GM12878 (cell line): ENCODE data around the gene PIGM. TPM values are rescaled to one million over a fixed set of nuclear protein-coding genes. Genes with fewer than 3 reads are reported as not detected.

Experiments
- ATAC-seq: fragments of 200-7000 bp; cut with Tn5 transposase; 3 replicates; pipeline ENCODE4 v1.9.1; 2020; ENCODE audit warnings: mild to moderate bottlenecking, moderate library complexity
- BruUV-seq: library from RNA; stranded (reverse); fragments of 400-500 nt; replicated peaks from 2 replicates; lab custom pipeline; 2021; lab: Mats Ljungman, UMichigan
- CTCF ChIA-PET: fragments of 300-600 bp; sonication (Branson Sonifier 250); formaldehyde crosslinking; extraction: SDS; loops from one replicate; lab custom pipeline; 2021; ENCODE audit warnings: inconsistent platforms; lab: Yijun Ruan, JAX
- POLR2A ChIA-PET: fragments of 350-600 bp; formaldehyde crosslinking; extraction: SDS; loops from one replicate; lab custom pipeline; 2021; ENCODE audit warnings: inconsistent platforms; lab: Charles Lee
- RAD21 ChIA-PET: fragments of 300-600 bp; sonication (Branson Sonifier 250); formaldehyde crosslinking; loops from one replicate; lab custom pipeline; 2023; ENCODE audit warnings: antibody characterized with exemption; ENCODE audit not compliant: unreplicated experiment; lab: Charles Lee
- SMC1A ChIA-PET: fragments of 300-600 bp; sonication (Branson Sonifier 250); formaldehyde crosslinking; loops from one replicate; lab custom pipeline; 2023; ENCODE audit not compliant: unreplicated experiment, uncharacterized antibody; lab: Charles Lee
- DNase-seq: peaks from one replicate; pipeline ENCODE4 v3.0.0-alpha.2; 2011; ENCODE audit warnings: low read depth, low spot score
- FAIRE-seq: peaks from 3 replicates; lab custom pipeline; 2011; peaks lifted over from hg19 to GRCh38; lab: Jason Lieb, UNC
- H2AFZ ChIP-seq: 2 replicates; pipeline ENCODE4 v1.6.0; 2011; ENCODE audit warnings: low read depth, low read length, control low read depth; ENCODE audit not compliant: control insufficient read depth
- H3K27ac ChIP-seq: 2 replicates; pipeline ENCODE4 v1.5.1; 2011; ENCODE audit warnings: control low read depth; ENCODE audit not compliant: control insufficient read depth, insufficient read depth
- H3K27me3 ChIP-seq, 2 experiments: replicated peaks in 1 of 2; 2 replicates each; pipeline versions ENCODE4 v1.6.0 to v1.6.1; 2011; ENCODE audit warnings: low read length in 1 of 2; ENCODE audit not compliant: control insufficient read depth in 2 of 2, insufficient read depth in 2 of 2
- H3K36me3 ChIP-seq, 2 experiments: 2 replicates each; pipeline ENCODE4 v1.5.1; 2011; ENCODE audit warnings: low read length in 1 of 2; ENCODE audit not compliant: control insufficient read depth in 2 of 2, insufficient read depth in 2 of 2
- H3K4me1 ChIP-seq: 2 replicates; pipeline ENCODE4 v1.6.1; 2011; ENCODE audit warnings: mild to moderate bottlenecking, low read length, moderate library complexity, mixed read lengths; ENCODE audit not compliant: control insufficient read depth, insufficient read depth
- H3K4me2 ChIP-seq: 2 replicates; pipeline ENCODE4 v1.6.0; 2011; ENCODE audit warnings: control low read depth; ENCODE audit not compliant: control insufficient read depth, insufficient read depth
- H3K4me3 ChIP-seq: fragments of 200-600 bp; sonication (generic); 2 replicates; pipeline ENCODE4 v1.5.1; 2016
- H3K79me2 ChIP-seq: 2 replicates; pipeline ENCODE4 v1.6.0; 2011; ENCODE audit warnings: low read length; ENCODE audit not compliant: control insufficient read depth, insufficient read depth
- H3K9ac ChIP-seq: 2 replicates; pipeline ENCODE4 v1.8.0; 2011; ENCODE audit warnings: low read length, control low read depth, mixed read lengths; ENCODE audit not compliant: control insufficient read depth, insufficient read depth
- H3K9me3 ChIP-seq: replicated peaks from 3 replicates; pipeline ENCODE4 v1.5.1; 2011; ENCODE audit warnings: mild to moderate bottlenecking, low read length; ENCODE audit not compliant: control insufficient read depth, insufficient read depth
- H4K20me1 ChIP-seq: 2 replicates; pipeline ENCODE4 v1.6.0; 2011; ENCODE audit not compliant: control insufficient read depth, insufficient read depth
- RAD21 ChIP-seq: IDR thresholded peaks from 2 replicates; pipeline ENCODE4 v1.6.1; 2011; ENCODE audit warnings: mild to moderate bottlenecking, low read depth, low read length, moderate library complexity; ENCODE audit not compliant: insufficient read depth
- RB1 ChIP-seq: fragments of 450-650 bp; formaldehyde crosslinking; IDR thresholded peaks from 2 replicates; pipeline ENCODE4 v1.6.1; 2017; ENCODE audit warnings: mild to moderate bottlenecking, borderline replicate concordance
- SMC3 ChIP-seq: IDR thresholded peaks from 2 replicates; pipeline ENCODE4 v1.6.1; 2011; ENCODE audit warnings: low read length, improper control_type of control experiment, borderline replicate concordance
- WGBS: methylation state at CpG from one replicate; pipeline ENCODE4 v1.1.6; 2016; ENCODE audit warnings: low lambda C conversion rate; ENCODE audit not compliant: insufficient replicate concordance, insufficient coverage; ENCODE audit errors: missing lambda C conversion rate; 5-methylcytosine and 5-hydroxymethylcytosine counted together
- in situ Hi-C: fragments of 300-500 bp; cut with MboI; formaldehyde crosslinking; loops from 9 replicates; pipeline ENCODE4 v1.14.3; 2018; ENCODE audit warnings: mixed read lengths
- intact Hi-C: fragments of 100-400 bp; cut with micrococcal nuclease; formaldehyde crosslinking; loops from one replicate; pipeline ENCODE4 v1.14.2; 2022; ENCODE audit not compliant: unreplicated experiment
- polyA plus RNA-seq, 11 experiments: library from polyadenylated mRNA; depleted of rRNA in 4 of 11; unstranded in 6 of 11; stranded (reverse) in 5 of 11; fragments of >200 nt; fragmentation: Nextera tagmentation in 4 of 11; fragmentation: Illumina TruSeq in 1 of 11; extraction: Ambion mirVana in 4 of 11; extraction: Trizol in 1 of 11; gene quantifications; 1 replicate in 1 of 11; 2 replicates in 10 of 11; pipeline versions ENCODE4 v1.2.1 to v1.2.3, GENCODE V29; 2011 to 2016; ENCODE audit warnings: inconsistent platforms in 2 of 11, missing spikeins in 2 of 11, low read depth in 1 of 11
- total RNA-seq, 4 experiments: library from RNA; depleted of rRNA in 3 of 4; stranded (reverse); fragments of >200 nt in 3 of 4; fragmentation: Illumina TruSeq in 1 of 4; extraction: Trizol in 1 of 4; gene quantifications; 2 replicates each; pipeline versions ENCODE4 v1.2.1 to v1.2.3, GENCODE V29; 2013 to 2021
- TF ChIP-seq, protein P1 (sequence below), 3 experiments: IDR thresholded peaks in 2 of 3; conservative IDR thresholded peaks in 1 of 3; 2 replicates each; pipeline ENCODE4 v1.5.1; 2011; ENCODE audit warnings: low read depth in 3 of 3, low read length in 3 of 3, mild to moderate bottlenecking in 3 of 3, control low read depth in 2 of 3, moderate library complexity in 2 of 3, inconsistent platforms in 1 of 3, mixed read lengths in 1 of 3; ENCODE audit not compliant: control insufficient read depth in 2 of 3, insufficient read depth in 1 of 3; ENCODE audit errors: extremely low read depth in 1 of 3

The PIGM gene
- total and polyA plus RNA-seq, 10 of the 15 experiments (the other 5 are each of a cell fraction or from before 2014, with no cell fraction given), result 2.6 to 6.1 (median 4.6) TPM

DNA sequence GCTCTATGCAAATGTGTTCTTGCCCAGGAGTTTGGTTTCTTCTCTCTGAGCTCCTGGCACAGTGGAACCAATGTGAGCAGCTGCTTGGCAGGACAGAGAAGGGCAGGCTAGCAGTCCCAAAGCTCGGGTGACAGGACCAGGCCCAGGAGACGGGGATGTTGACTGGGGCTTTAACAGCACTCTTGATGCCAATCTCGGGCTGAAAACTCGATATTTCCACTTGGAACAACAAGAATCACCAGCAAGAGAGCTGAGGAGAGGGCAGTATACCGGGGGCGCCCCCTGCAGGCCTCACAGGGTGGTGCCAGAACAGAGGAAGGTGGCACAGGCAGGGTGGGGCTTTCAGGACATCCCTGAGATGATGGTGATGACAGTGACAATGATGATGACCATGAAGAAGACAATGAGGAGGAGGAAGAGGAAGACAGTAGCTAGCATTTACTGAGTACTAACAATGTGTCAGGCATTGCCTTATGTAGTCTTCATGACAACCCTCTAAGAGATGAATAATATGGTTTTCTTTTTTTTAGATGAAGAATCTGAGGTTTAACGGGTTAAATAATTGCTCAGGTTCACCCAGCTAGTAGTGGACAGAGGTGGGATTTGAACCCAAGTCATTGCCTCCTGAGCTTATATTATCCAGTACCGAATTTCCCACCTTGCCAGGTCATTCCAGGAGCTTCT, 46.9 kb upstream of the PIGM start:
- in situ Hi-C loops (no loop called here), intact Hi-C loops (no loop called here)
- DNase-seq (no peak), FAIRE-seq (no peak), ATAC-seq (peak; percentile 96)
- CTCF ChIA-PET, result interaction anchor here (0.7 to 49.8 kb wide), 31 partner anchors 6 to 317 kb away, joined by 3 to 1035 read pairs (median 5); partner anchors contain the start of genes IGSF8, KCNJ10, KCNJ9 and PIGM
- peaks cover 0 to 2% of the 10 kb centered on the region in 2 experiments; a peak in 3 of 4 replicates for H3K27me3 ChIP-seq
- POLR2A ChIA-PET, result interaction anchor here (0.5 to 1.3 kb wide), 3 partner anchors 32 to 163 kb away, joined by 3 to 7 read pairs (median 5); no protein-coding TSS in a partner anchor
- H3K36me3 ChIP-seq, result no peaks in the 10 kb centered on the region
- no peak overlapping the region for H3K4me3 ChIP-seq
- RAD21 ChIA-PET, result interaction anchor here (0.7 to 4.9 kb wide), 15 partner anchors 8 to 946 kb away, joined by 3 to 50 read pairs (median 3); partner anchors contain the start of genes KCNJ10 and PIGM
- SMC1A ChIA-PET, result interaction anchor here (0.9 to 8.9 kb wide), 16 partner anchors 10 to 140 kb away, joined by 3 to 89 read pairs (median 4); no protein-coding TSS in a partner anchor
- no peaks in the 10 kb centered on the region; the same call in 1 of the 2 replicates for H3K4me1 ChIP-seq
- no peaks in the 10 kb centered on the region for H3K79me2 ChIP-seq
- no TSS peak for BruUV-seq
- TF ChIP-seq RAD21, result peak; percentile 78
- TF ChIP-seq RB1, result no peak
- TF ChIP-seq, protein P1, sequence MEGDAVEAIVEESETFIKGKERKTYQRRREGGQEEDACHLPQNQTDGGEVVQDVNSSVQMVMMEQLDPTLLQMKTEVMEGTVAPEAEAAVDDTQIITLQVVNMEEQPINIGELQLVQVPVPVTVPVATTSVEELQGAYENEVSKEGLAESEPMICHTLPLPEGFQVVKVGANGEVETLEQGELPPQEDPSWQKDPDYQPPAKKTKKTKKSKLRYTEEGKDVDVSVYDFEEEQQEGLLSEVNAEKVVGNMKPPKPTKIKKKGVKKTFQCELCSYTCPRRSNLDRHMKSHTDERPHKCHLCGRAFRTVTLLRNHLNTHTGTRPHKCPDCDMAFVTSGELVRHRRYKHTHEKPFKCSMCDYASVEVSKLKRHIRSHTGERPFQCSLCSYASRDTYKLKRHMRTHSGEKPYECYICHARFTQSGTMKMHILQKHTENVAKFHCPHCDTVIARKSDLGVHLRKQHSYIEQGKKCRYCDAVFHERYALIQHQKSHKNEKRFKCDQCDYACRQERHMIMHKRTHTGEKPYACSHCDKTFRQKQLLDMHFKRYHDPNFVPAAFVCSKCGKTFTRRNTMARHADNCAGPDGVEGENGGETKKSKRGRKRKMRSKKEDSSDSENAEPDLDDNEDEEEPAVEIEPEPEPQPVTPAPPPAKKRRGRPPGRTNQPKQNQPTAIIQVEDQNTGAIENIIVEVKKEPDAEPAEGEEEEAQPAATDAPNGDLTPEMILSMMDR (IDR thresholded peaks at IDR 0.05 in 2 of 3, conservative IDR thresholded peaks at IDR 0.05 in 1 of 3; ENCODE audit: control insufficient read depth in 2 of 3, extremely low read depth in 1 of 3, insufficient read depth in 1 of 3, low read depth in 3 of 3, low read length in 3 of 3), result peak; percentile 78 to 97 (median 92)
- TF ChIP-seq SMC3, result peak; percentile 63; the same call in 1 of the 2 replicates
- H3K27ac ChIP-seq, result no peak overlapping the region
- no peaks in the 10 kb centered on the region for H4K20me1 ChIP-seq
- WGBS, result 8% methylated on average over 8 of the region's 8 CpGs
- H2AFZ ChIP-seq, result no peak overlapping the region
- H3K9ac ChIP-seq, result no peak overlapping the region
- no peaks in the 10 kb centered on the region for H3K9me3 ChIP-seq
- H3K4me2 ChIP-seq, result no peak overlapping the region
